ENCODE results near the gene GRAP2. TPM values are rescaled to one million over a fixed set of nuclear protein-coding genes. Genes with fewer than 3 reads are reported as not detected.

The GRAP2 gene
- total and polyA plus RNA-seq, 2 donors (not counting 1 experiment from before 2014, with no cell fraction given) = 13.5 to 26.4 TPM

DNA sequence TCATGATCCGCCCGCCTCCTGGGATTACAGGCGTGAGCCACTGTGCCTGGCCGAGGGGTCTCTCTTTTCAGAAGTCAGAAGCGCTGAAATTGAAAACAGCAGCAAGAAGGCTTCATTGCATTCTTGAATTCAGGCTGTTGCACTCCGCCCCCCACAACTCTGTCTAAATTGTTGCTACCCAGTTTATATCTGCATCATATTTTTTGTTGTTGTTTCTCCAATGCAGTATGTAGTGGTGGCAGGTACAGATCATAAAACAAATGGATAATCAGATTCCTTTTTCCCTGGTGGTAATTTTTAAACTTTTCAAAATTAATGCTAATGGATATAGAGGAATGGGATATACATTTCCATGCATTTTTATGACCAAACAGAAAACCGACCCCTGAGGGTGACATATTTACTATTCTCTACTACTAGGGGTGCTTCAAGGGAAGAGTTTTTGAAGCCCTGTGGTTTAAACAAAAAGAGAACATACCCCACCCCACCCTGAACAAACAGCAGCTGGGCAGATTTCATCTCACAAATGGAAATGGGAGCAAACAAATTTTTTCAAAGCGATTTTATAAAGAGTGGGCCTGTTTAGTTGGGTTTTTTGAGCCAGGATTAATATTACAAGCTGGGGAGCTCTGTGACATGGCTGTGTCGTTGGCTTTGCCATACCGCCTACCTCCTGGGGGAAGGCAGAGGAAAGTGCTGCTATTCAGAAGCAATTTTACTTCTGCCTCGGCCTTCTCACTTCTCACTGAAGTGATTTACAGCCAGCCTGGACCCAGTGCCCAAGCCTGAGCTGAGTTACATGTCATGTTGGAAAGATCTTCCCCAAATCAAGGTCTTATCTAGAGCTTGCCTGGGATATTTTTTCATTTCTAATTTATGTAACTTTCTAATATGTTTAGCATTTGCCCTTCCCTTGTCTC is 43.3 kb downstream of the GRAP2 start:
- H3K4me1 ChIP-seq (ENCODE audit: control insufficient read depth in 2 of 2, insufficient read depth in 2 of 2, low read length in 2 of 2) = peaks cover 61 to 65% of the 10 kb centered on the region in 2 donors
- H3K27ac ChIP-seq (ENCODE audit: low read length in 2 of 2) = peak overlapping the region in 1 of 2 donors; percentile 58
- H3K27ac Mint-ChIP-seq = peak overlapping the region; percentile 41
- H3K27me3 Mint-ChIP-seq = no peaks in the 10 kb centered on the region
- no peak for ATAC-seq (ENCODE audit: low read depth)
- no peaks in the 10 kb centered on the region for H3K27me3 ChIP-seq (replicated peaks in 1 of 4; ENCODE audit: control extremely low read depth in 1 of 4, control insufficient read depth in 3 of 4, insufficient read depth in 4 of 4, low read length in 3 of 4)
- H3K4me2 ChIP-seq (replicated peaks; ENCODE audit: low read depth, low read length, poor library complexity, severe bottlenecking) = peak overlapping the region; percentile 42
- H4K20me1 ChIP-seq (ENCODE audit: control insufficient read depth, insufficient read depth, low read length, poor library complexity, severe bottlenecking) = peaks cover 4% of the 10 kb centered on the region
- WGBS (ENCODE audit: insufficient coverage) = 86% methylated on average over 5 of the region's 11 CpGs
- no peaks in the 10 kb centered on the region for H3K9me3 Mint-ChIP-seq (ENCODE audit: insufficient read depth)
- TF ChIP-seq EZH2 (IDR thresholded peaks at IDR 0.05; ENCODE audit: borderline replicate concordance, insufficient read depth, low read depth, low read length, poor library complexity, severe bottlenecking) = no peak
- TF ChIP-seq, protein P1, sequence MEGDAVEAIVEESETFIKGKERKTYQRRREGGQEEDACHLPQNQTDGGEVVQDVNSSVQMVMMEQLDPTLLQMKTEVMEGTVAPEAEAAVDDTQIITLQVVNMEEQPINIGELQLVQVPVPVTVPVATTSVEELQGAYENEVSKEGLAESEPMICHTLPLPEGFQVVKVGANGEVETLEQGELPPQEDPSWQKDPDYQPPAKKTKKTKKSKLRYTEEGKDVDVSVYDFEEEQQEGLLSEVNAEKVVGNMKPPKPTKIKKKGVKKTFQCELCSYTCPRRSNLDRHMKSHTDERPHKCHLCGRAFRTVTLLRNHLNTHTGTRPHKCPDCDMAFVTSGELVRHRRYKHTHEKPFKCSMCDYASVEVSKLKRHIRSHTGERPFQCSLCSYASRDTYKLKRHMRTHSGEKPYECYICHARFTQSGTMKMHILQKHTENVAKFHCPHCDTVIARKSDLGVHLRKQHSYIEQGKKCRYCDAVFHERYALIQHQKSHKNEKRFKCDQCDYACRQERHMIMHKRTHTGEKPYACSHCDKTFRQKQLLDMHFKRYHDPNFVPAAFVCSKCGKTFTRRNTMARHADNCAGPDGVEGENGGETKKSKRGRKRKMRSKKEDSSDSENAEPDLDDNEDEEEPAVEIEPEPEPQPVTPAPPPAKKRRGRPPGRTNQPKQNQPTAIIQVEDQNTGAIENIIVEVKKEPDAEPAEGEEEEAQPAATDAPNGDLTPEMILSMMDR (IDR thresholded peaks at IDR 0.05) = no peak
- ChIA-PET POLR2A (interaction anchor here (0.7 kb wide), 1 partner anchor 10 kb away, joined by 3 read pairs; no protein-coding TSS in a partner anchor), CTCF (interaction anchor here (0.7 to 3.3 kb wide), 8 partner anchors 11 to 409 kb away, joined by 3 to 14 read pairs (median 4); no protein-coding TSS in a partner anchor)
- H3K36me3 ChIP-seq (replicated peaks in 1 of 2; ENCODE audit: control extremely low read depth in 1 of 2, control insufficient read depth in 1 of 2, extremely low read depth in 1 of 2, insufficient read depth in 2 of 2, low read length in 1 of 2) = peaks cover 0 to 4% of the 10 kb centered on the region in 2 experiments
- peaks cover 58% of the 10 kb centered on the region for H3K79me2 ChIP-seq (ENCODE audit: control insufficient read depth, insufficient read depth, low read length)
- peaks cover 58% of the 10 kb centered on the region for H3K4me1 Mint-ChIP-seq
- no peak for DNase-seq
- intact Hi-C loops (cut with micrococcal nuclease) = loop anchor here (5.0 kb wide), 1 partner anchor 47 kb away; no protein-coding TSS in a partner anchor
- no peaks in the 10 kb centered on the region for H3K9me3 ChIP-seq (ENCODE audit: control extremely low read depth in 1 of 3, control insufficient read depth in 2 of 3, insufficient read depth in 1 of 3, low read length in 2 of 3)
- peak overlapping the region; percentile 34 for H3K4me3 Mint-ChIP-seq
- no peak overlapping the region for H3K9ac ChIP-seq (ENCODE audit: low read length)
- H3K4me3 ChIP-seq (ENCODE audit: control extremely low read depth in 1 of 5, extremely low read depth in 1 of 5, insufficient read depth in 1 of 5, low read depth in 2 of 5, low read length in 4 of 5) = no peak overlapping the region
- no peak overlapping the region for H2AFZ ChIP-seq (ENCODE audit: insufficient read depth, low read depth, low read length, poor library complexity, severe bottlenecking)

DNA sequence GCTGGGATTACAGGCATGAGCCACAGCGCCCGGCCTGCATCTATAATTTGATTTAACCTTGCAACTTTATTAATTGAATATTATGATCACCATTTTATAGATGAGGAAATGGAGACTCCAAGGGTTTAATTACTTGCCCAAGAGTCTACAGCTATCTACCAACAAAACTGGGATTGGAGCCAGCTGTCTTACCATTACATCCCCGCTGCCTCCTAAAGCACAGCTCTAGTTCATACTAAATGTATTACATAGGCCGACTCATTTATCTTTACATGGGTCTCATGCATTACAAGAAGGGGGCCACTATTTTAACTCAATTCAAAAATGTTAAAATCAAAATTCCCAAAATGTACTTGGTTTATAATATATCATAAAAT is 45.2 kb downstream of the GRAP2 start:
- no CpG with 5 or more reads among the region's 4 CpGs for WGBS (ENCODE audit: insufficient coverage)
- peaks cover 40% of the 10 kb centered on the region for H3K79me2 ChIP-seq (ENCODE audit: control insufficient read depth, insufficient read depth, low read length)
- H3K27me3 ChIP-seq (replicated peaks in 1 of 4; ENCODE audit: control extremely low read depth in 1 of 4, control insufficient read depth in 3 of 4, insufficient read depth in 4 of 4, low read length in 3 of 4) = no peaks in the 10 kb centered on the region
- no peaks in the 10 kb centered on the region for H3K9me3 Mint-ChIP-seq (ENCODE audit: insufficient read depth)
- peaks cover 4% of the 10 kb centered on the region for H4K20me1 ChIP-seq (ENCODE audit: control insufficient read depth, insufficient read depth, low read length, poor library complexity, severe bottlenecking)
- ChIA-PET CTCF (interaction anchor here (1.1 to 3.5 kb wide), 6 partner anchors 11 to 411 kb away, joined by 3 to 17 read pairs (median 4); no protein-coding TSS in a partner anchor), POLR2A (interaction anchor here (0.6 kb wide), 1 partner anchor 600 kb away, joined by 4 read pairs; no protein-coding TSS in a partner anchor)
- H3K9ac ChIP-seq (ENCODE audit: low read length) = no peak overlapping the region
- no peak for TF ChIP-seq EZH2 (IDR thresholded peaks at IDR 0.05; ENCODE audit: borderline replicate concordance, insufficient read depth, low read depth, low read length, poor library complexity, severe bottlenecking)
- TF ChIP-seq, protein P1 (IDR thresholded peaks at IDR 0.05) = no peak
- no peaks in the 10 kb centered on the region for H3K27me3 Mint-ChIP-seq
- no peak overlapping the region for H2AFZ ChIP-seq (ENCODE audit: insufficient read depth, low read depth, low read length, poor library complexity, severe bottlenecking)
- H3K36me3 ChIP-seq (replicated peaks in 1 of 2; ENCODE audit: control extremely low read depth in 1 of 2, control insufficient read depth in 1 of 2, extremely low read depth in 1 of 2, insufficient read depth in 2 of 2, low read length in 1 of 2) = peaks cover 0 to 9% of the 10 kb centered on the region in 2 experiments
- H3K4me1 Mint-ChIP-seq = peaks cover 67% of the 10 kb centered on the region
- no peak overlapping the region for H3K4me2 ChIP-seq (replicated peaks; ENCODE audit: low read depth, low read length, poor library complexity, severe bottlenecking)
- H3K4me3 Mint-ChIP-seq = no peak overlapping the region
- no peak for ATAC-seq (ENCODE audit: low read depth)
- no peak for DNase-seq
- intact Hi-C loops (cut with micrococcal nuclease) = no loop called here
- peaks cover 69 to 71% of the 10 kb centered on the region in 2 donors for H3K4me1 ChIP-seq (ENCODE audit: control insufficient read depth in 2 of 2, insufficient read depth in 2 of 2, low read length in 2 of 2)
- no peaks in the 10 kb centered on the region for H3K9me3 ChIP-seq (ENCODE audit: control extremely low read depth in 1 of 3, control insufficient read depth in 2 of 3, insufficient read depth in 1 of 3, low read length in 2 of 3)
- no peak overlapping the region for H3K4me3 ChIP-seq (ENCODE audit: control extremely low read depth in 1 of 5, extremely low read depth in 1 of 5, insufficient read depth in 1 of 5, low read depth in 2 of 5, low read length in 4 of 5)
- no peak overlapping the region for H3K27ac Mint-ChIP-seq
- H3K27ac ChIP-seq (ENCODE audit: low read length in 2 of 2) = no peak overlapping the region
